H1 (cell line): ENCODE results near the gene FGF3. TPM values are rescaled to one million over a fixed set of nuclear protein-coding genes. Genes with fewer than 3 reads are reported as not detected.

Experiments
- CTCF ChIA-PET: fragments of 300-600 bp; sonication (Branson Sonifier 250); formaldehyde crosslinking; loops from one replicate; lab custom pipeline; 2021; ENCODE audit not compliant: partially characterized antibody; lab: Charles Lee
- POLR2A ChIA-PET: fragments of 300-600 bp; sonication (Branson Sonifier 250); formaldehyde crosslinking; loops from one replicate; lab custom pipeline; 2021; ENCODE audit warnings: inconsistent platforms; ENCODE audit not compliant: partially characterized antibody; lab: Charles Lee
- DNase-seq, 2 experiments: peaks; one replicate each; pipeline versions ENCODE4 v3.0.0 to v3.0.0-alpha.2; 2010 to 2022; ENCODE audit warnings: low spot score in 2 of 2, low read depth in 1 of 2, mixed read lengths in 1 of 2
- FAIRE-seq: peaks from 2 replicates; lab custom pipeline; 2011; peaks lifted over from hg19 to GRCh38; lab: Jason Lieb, UNC
- H2AFZ ChIP-seq: 2 replicates; pipeline ENCODE4 v1.8.1; 2012; ENCODE audit warnings: low read length, inconsistent platforms
- H2AK5ac ChIP-seq: 2 replicates; pipeline ENCODE4 v1.6.1; 2013; ENCODE audit warnings: low read depth, low read length
- H2BK120ac ChIP-seq: replicated peaks from 2 replicates; pipeline ENCODE3; 2013; ENCODE audit warnings: low read depth, low read length, inconsistent platforms
- H2BK12ac ChIP-seq: 2 replicates; pipeline ENCODE4 v1.6.1; 2013; ENCODE audit warnings: low read depth, low read length
- H2BK15ac ChIP-seq: 2 replicates; pipeline ENCODE4 v1.6.1; 2013; ENCODE audit warnings: low read length
- H2BK20ac ChIP-seq: 2 replicates; pipeline ENCODE4 v1.6.1; 2013; ENCODE audit warnings: low read length
- H2BK5ac ChIP-seq: 2 replicates; pipeline ENCODE4 v1.6.1; 2013; ENCODE audit warnings: low read depth, low read length
- H3K14ac ChIP-seq: 2 replicates; pipeline ENCODE4 v1.6.1; 2013; ENCODE audit warnings: inconsistent platforms; ENCODE audit not compliant: insufficient read length
- H3K18ac ChIP-seq: 2 replicates; pipeline ENCODE4 v1.6.1; 2013; ENCODE audit warnings: low read length; ENCODE audit errors: extremely low read depth
- H3K23ac ChIP-seq: 2 replicates; pipeline ENCODE4 v1.6.1; 2013; ENCODE audit warnings: inconsistent platforms; ENCODE audit not compliant: insufficient read length
- H3K23me2 ChIP-seq: 2 replicates; pipeline ENCODE4 v1.6.1; 2013; ENCODE audit warnings: low read depth, low read length
- H3K27ac ChIP-seq: 2 replicates; pipeline ENCODE4 v1.6.1; 2011; ENCODE audit warnings: low read depth, low read length, inconsistent platforms
- H3K27me3 ChIP-seq, 4 experiments: replicated peaks in 1 of 4; 1 replicate in 1 of 4; 2 replicates in 3 of 4; pipeline versions ENCODE4 v1.6.1 to v1.8.1; 2011 to 2013; ENCODE audit warnings: low read length in 3 of 4, mild to moderate bottlenecking in 3 of 4, inconsistent platforms in 2 of 4, mixed read lengths in 2 of 4, moderate library complexity in 1 of 4; ENCODE audit not compliant: control insufficient read depth in 3 of 4, insufficient read depth in 3 of 4; ENCODE audit errors: extremely low read depth in 1 of 4
- H3K36me3 ChIP-seq, 4 experiments: 2 replicates each; pipeline versions ENCODE4 v1.6.1 to v1.8.1; 2011 to 2013; ENCODE audit warnings: mild to moderate bottlenecking in 4 of 4, low read length in 3 of 4, moderate library complexity in 2 of 4, control low read depth in 1 of 4, inconsistent platforms in 1 of 4; ENCODE audit not compliant: insufficient read depth in 4 of 4, control insufficient read depth in 2 of 4
- H3K4ac ChIP-seq: replicated peaks from 2 replicates; pipeline ENCODE3; 2013; ENCODE audit warnings: low read length, low read depth, mixed read lengths, inconsistent platforms; ENCODE audit not compliant: insufficient read length
- H3K4me1 ChIP-seq, 4 experiments: replicated peaks in 1 of 4; 1 replicate in 1 of 4; 2 replicates in 3 of 4; pipeline versions ENCODE4 v1.6.1 to v1.8.1; 2011 to 2013; ENCODE audit warnings: low read length in 3 of 4, inconsistent platforms in 2 of 4, mixed read lengths in 1 of 4; ENCODE audit not compliant: insufficient read depth in 4 of 4, control insufficient read depth in 3 of 4
- H3K4me2 ChIP-seq, 2 experiments: 2 replicates each; pipeline versions ENCODE4 v1.6.1 to v1.8.1; 2011 to 2013; ENCODE audit warnings: low read depth in 2 of 2, low read length in 2 of 2, control low read depth in 1 of 2, inconsistent platforms in 1 of 2, mild to moderate bottlenecking in 1 of 2; ENCODE audit not compliant: insufficient read depth in 1 of 2
- H3K4me3 ChIP-seq, 4 experiments: fragments of 200-600, 300-600 bp in 1 of 4; sonication (generic), shearing (Covaris generic), sonication (Bioruptor Twin) in 1 of 4; 2 replicates each; pipeline versions ENCODE4 v1.5.1 to v1.8.1; 2011 to 2016; ENCODE audit warnings: low read length in 4 of 4, low read depth in 3 of 4, control low read depth in 2 of 4, inconsistent platforms in 2 of 4, mild to moderate bottlenecking in 2 of 4, mixed read lengths in 1 of 4, moderate library complexity in 1 of 4; ENCODE audit not compliant: insufficient read depth in 2 of 4; ENCODE audit errors: extremely low read depth in 1 of 4
- H3K56ac ChIP-seq: replicated peaks from 2 replicates; pipeline ENCODE3; 2013; ENCODE audit warnings: low read depth, mild to moderate bottlenecking, mixed read lengths, low read length, inconsistent platforms; ENCODE audit not compliant: insufficient read length
- H3K79me1 ChIP-seq: 2 replicates; pipeline ENCODE4 v1.6.1; 2013; ENCODE audit warnings: low read depth, low read length, control low read depth
- H3K79me2 ChIP-seq, 2 experiments: 2 replicates each; pipeline versions ENCODE4 v1.6.1 to v1.8.1; 2012 to 2013; ENCODE audit warnings: low read length in 2 of 2, mild to moderate bottlenecking in 2 of 2, inconsistent platforms in 1 of 2; ENCODE audit not compliant: insufficient read depth in 2 of 2, control insufficient read depth in 1 of 2
- H3K9ac ChIP-seq, 4 experiments: replicated peaks in 1 of 4; 1 replicate in 1 of 4; 2 replicates in 3 of 4; pipeline versions ENCODE4 v1.6.1 to v1.8.1; 2011 to 2013; ENCODE audit warnings: low read depth in 3 of 4, low read length in 3 of 4, control low read depth in 2 of 4, mild to moderate bottlenecking in 2 of 4, moderate library complexity in 2 of 4, inconsistent platforms in 1 of 4; ENCODE audit errors: extremely low read depth in 1 of 4
- H3K9me3 ChIP-seq, 2 experiments: 2 replicates each; pipeline versions ENCODE4 v1.6.1 to v1.8.1; 2012 to 2013; ENCODE audit warnings: mild to moderate bottlenecking in 2 of 2, moderate library complexity in 2 of 2, control low read depth in 1 of 2, inconsistent platforms in 1 of 2, low read depth in 1 of 2, low read length in 1 of 2, mixed read lengths in 1 of 2; ENCODE audit not compliant: insufficient read depth in 2 of 2
- H4K20me1 ChIP-seq, 2 experiments: replicated peaks in 1 of 2; 2 replicates each; pipeline versions ENCODE3 to v1.8.1; 2011 to 2013; ENCODE audit warnings: inconsistent platforms in 2 of 2, low read length in 2 of 2, mild to moderate bottlenecking in 1 of 2; ENCODE audit not compliant: insufficient read depth in 2 of 2, control insufficient read depth in 1 of 2
- H4K5ac ChIP-seq: 2 replicates; pipeline ENCODE4 v1.6.1; 2013; ENCODE audit warnings: low read length, low read depth, mixed read lengths, inconsistent platforms; ENCODE audit not compliant: insufficient read length
- H4K8ac ChIP-seq: 2 replicates; pipeline ENCODE4 v1.8.0; 2013; ENCODE audit warnings: mild to moderate bottlenecking, moderate library complexity, low read length, inconsistent platforms; ENCODE audit not compliant: insufficient read depth; ENCODE audit errors: extremely low read depth
- H4K91ac ChIP-seq: replicated peaks from 2 replicates; pipeline ENCODE3; 2013; ENCODE audit warnings: low read length, mixed read lengths, inconsistent platforms; ENCODE audit not compliant: insufficient read length
- JUN ChIP-seq: IDR thresholded peaks from 2 replicates; pipeline ENCODE4 v1.6.1; 2011; ENCODE audit warnings: low read depth, mild to moderate bottlenecking, improper control_type of control experiment, low read length
- KDM5A ChIP-seq: fragments of 200-600 bp; IDR thresholded peaks from 2 replicates; pipeline ENCODE4 v1.7.1; 2012; ENCODE audit warnings: mild to moderate bottlenecking, low read length, inconsistent platforms, mixed read lengths
- NANOG ChIP-seq: IDR thresholded peaks from 2 replicates; pipeline ENCODE4 v1.6.1; 2011; ENCODE audit warnings: low read length, low read depth, mild to moderate bottlenecking, inconsistent platforms; ENCODE audit not compliant: insufficient read depth, poor library complexity, severe bottlenecking
- PHF8 ChIP-seq: fragments of 200-600 bp; sonication (generic); conservative IDR thresholded peaks from 2 replicates; pipeline ENCODE4 v1.7.1; 2012; ENCODE audit warnings: low read depth, mild to moderate bottlenecking, inconsistent platforms, low read length, moderate library complexity
- SAP30 ChIP-seq: fragments of 300-600 bp; sonication (generic); IDR thresholded peaks from 2 replicates; pipeline ENCODE4 v1.7.1; 2012; ENCODE audit warnings: low read length, moderate library complexity, mild to moderate bottlenecking, inconsistent platforms; ENCODE audit not compliant: insufficient read depth, insufficient replicate concordance
- SP1 ChIP-seq: IDR thresholded peaks from 2 replicates; pipeline ENCODE4 v1.6.1; 2011; ENCODE audit warnings: low read depth, low read length
- SRF ChIP-seq: IDR thresholded peaks from 2 replicates; pipeline ENCODE4 v1.6.1; 2011; ENCODE audit warnings: mild to moderate bottlenecking, low read depth, low read length, moderate library complexity
- TAF1 ChIP-seq: IDR thresholded peaks from 2 replicates; pipeline ENCODE4 v1.6.1; 2011; ENCODE audit warnings: mild to moderate bottlenecking, low read depth, low read length
- TEAD4 ChIP-seq: IDR thresholded peaks from 2 replicates; pipeline ENCODE4 v1.6.1; 2012; ENCODE audit warnings: low read depth, low read length, inconsistent platforms, mixed read lengths
- WGBS, 2 experiments: shearing (Covaris generic) in 1 of 2; methylation state at CpG; one replicate each; pipeline versions ENCODE4 v1.1.6 to v1.1.7; 2013 to 2015; ENCODE audit warnings: low lambda C conversion rate in 2 of 2, mixed read lengths in 2 of 2, inconsistent platforms in 1 of 2, low coverage in 1 of 2, missing lambda C conversion rate in 1 of 2; ENCODE audit not compliant: insufficient replicate concordance in 2 of 2, insufficient coverage in 1 of 2, insufficient read length in 1 of 2; ENCODE audit errors: extremely low coverage in 1 of 2, missing lambda C conversion rate in 1 of 2; 5-methylcytosine and 5-hydroxymethylcytosine counted together
- polyA plus RNA-seq, 7 experiments: library from polyadenylated mRNA; depleted of rRNA in 3 of 7; stranded (reverse) in 5 of 7; unstranded in 2 of 7; fragments of >200 nt in 5 of 7; fragments of 200-250 nt in 2 of 7; gene quantifications; 1 replicate in 5 of 7; 2 replicates in 1 of 7; 4 replicates in 1 of 7; pipeline versions ENCODE4 v1.2.1 to v1.2.3, GENCODE V29; 2011 to 2013; ENCODE audit warnings: missing spikeins in 2 of 7, mixed read lengths in 2 of 7
- total RNA-seq: library from RNA; stranded (reverse); fragmentation: NEBNext Ultra II Directional; extraction: Animal tissue kit (Norgen Biotek cat#: 25700); gene quantifications from 2 replicates; pipeline ENCODE4 v1.2.1, GENCODE V29; 2021

The FGF3 gene
- total and polyA plus RNA-seq, 2 of the 8 experiments (the other 6 are each of a cell fraction or from before 2014, with no cell fraction given): not detected

DNA sequence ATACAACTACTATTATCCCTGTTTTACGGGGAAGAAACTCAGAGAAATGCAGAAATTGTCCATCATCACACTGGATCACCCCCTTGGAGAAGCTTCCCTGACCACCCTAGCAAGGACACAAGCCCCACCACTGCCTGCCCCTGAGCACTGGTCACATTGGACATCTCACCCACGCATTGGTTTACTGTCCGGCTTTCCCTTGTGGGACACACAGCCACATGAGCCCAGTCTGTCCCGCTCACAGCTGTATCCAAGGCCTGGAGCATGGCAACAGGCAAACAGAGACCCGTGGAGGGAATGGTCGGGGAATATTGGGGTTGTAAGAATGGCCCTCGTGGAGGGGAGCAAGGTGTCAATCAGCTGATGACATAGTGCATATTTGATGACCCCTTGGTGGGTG, 42.7 kb upstream of the FGF3 start:
- FAIRE-seq (no peak), DNase-seq (no peak)
- no peaks in the 10 kb centered on the region for H3K9me3 ChIP-seq
- no peak overlapping the region for H2AK5ac ChIP-seq
- no peak overlapping the region for H4K91ac ChIP-seq
- no peak overlapping the region for H2BK12ac ChIP-seq
- H3K9ac ChIP-seq: no peak overlapping the region
- no peak overlapping the region for H3K4me3 ChIP-seq
- no peaks in the 10 kb centered on the region for H3K79me2 ChIP-seq
- no peak overlapping the region for H4K5ac ChIP-seq
- no peak overlapping the region for H2BK20ac ChIP-seq
- no peaks in the 10 kb centered on the region for H3K79me1 ChIP-seq
- POLR2A ChIA-PET: no interaction called here
- H2BK120ac ChIP-seq: no peak overlapping the region
- H3K4me1 ChIP-seq: no peaks in the 10 kb centered on the region; a peak in 1 of 7 replicates
- H3K27ac ChIP-seq: no peak overlapping the region
- peaks cover 0 to 2% (median 0%) of the 10 kb centered on the region in 4 experiments; a peak in 1 of 7 replicates for H3K27me3 ChIP-seq
- H3K23me2 ChIP-seq: no peaks in the 10 kb centered on the region
- H2BK5ac ChIP-seq: no peak overlapping the region
- no peak overlapping the region for H3K4me2 ChIP-seq
- no peak overlapping the region for H2AFZ ChIP-seq
- no peak overlapping the region for H3K18ac ChIP-seq
- no peak overlapping the region for H2BK15ac ChIP-seq
- no peak overlapping the region for H3K23ac ChIP-seq
- H3K36me3 ChIP-seq: no peaks in the 10 kb centered on the region
- CTCF ChIA-PET: interaction anchor here (0.6 to 3.4 kb wide), 6 partner anchors 20 to 184 kb away, joined by 3 to 15 read pairs (median 5); no protein-coding TSS in a partner anchor
- H4K8ac ChIP-seq: no peak overlapping the region
- H3K14ac ChIP-seq: no peak overlapping the region
- no peaks in the 10 kb centered on the region for H4K20me1 ChIP-seq
- no peak overlapping the region for H3K56ac ChIP-seq
- 84% methylated on average over 7 of the region's 7 CpGs; no CpG with 5 or more reads in 1 of the 2 experiments for WGBS, 2 experiments
- H3K4ac ChIP-seq: no peak overlapping the region
- no peak for TF ChIP-seq PHF8
- TF ChIP-seq SRF: no peak
- TF ChIP-seq TAF1: no peak
- no peak for TF ChIP-seq SP1
- TF ChIP-seq NANOG: no peak
- TF ChIP-seq TEAD4: no peak
- TF ChIP-seq SAP30: no peak
- no peak for TF ChIP-seq JUN
- no peak for TF ChIP-seq KDM5A
